ENCODE measurements around the gene GFM1.

GFM1 gene

DNA sequence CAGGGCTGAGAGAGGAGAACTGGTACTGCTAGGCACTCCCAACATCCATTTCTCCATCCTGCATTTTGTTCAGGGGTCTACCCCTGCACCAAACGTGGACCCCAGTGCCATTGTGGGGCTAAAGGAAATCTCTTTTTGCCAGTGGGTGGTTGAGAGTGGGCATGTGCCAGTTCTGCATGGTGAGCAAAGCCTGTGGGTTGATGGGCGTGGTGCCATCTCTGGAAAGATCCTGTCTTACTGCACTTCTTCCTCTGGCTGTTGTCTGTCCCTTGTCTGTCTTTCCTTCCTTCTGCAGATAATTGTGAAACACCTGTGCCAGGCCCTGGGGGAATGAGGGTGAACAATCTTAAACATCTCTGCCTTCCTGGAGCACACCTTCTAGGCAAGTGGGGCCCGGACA lies 89.3 kb downstream of the GFM1 start:
- DNase-seq (ENCODE audit: low read depth): no peak
- TF ChIP-seq MYC (IDR thresholded peaks at IDR 0.05; ENCODE audit: low read depth, low read length): no peak
- TF ChIP-seq, protein P1, sequence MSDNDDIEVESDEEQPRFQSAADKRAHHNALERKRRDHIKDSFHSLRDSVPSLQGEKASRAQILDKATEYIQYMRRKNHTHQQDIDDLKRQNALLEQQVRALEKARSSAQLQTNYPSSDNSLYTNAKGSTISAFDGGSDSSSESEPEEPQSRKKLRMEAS (IDR thresholded peaks at IDR 0.05; ENCODE audit: low read depth, low read length): no peak
- TF ChIP-seq POLR2A (IDR thresholded peaks at IDR 0.05; ENCODE audit: extremely low read depth, insufficient read length): no peak
- TF ChIP-seq, protein P2, sequence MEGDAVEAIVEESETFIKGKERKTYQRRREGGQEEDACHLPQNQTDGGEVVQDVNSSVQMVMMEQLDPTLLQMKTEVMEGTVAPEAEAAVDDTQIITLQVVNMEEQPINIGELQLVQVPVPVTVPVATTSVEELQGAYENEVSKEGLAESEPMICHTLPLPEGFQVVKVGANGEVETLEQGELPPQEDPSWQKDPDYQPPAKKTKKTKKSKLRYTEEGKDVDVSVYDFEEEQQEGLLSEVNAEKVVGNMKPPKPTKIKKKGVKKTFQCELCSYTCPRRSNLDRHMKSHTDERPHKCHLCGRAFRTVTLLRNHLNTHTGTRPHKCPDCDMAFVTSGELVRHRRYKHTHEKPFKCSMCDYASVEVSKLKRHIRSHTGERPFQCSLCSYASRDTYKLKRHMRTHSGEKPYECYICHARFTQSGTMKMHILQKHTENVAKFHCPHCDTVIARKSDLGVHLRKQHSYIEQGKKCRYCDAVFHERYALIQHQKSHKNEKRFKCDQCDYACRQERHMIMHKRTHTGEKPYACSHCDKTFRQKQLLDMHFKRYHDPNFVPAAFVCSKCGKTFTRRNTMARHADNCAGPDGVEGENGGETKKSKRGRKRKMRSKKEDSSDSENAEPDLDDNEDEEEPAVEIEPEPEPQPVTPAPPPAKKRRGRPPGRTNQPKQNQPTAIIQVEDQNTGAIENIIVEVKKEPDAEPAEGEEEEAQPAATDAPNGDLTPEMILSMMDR (IDR thresholded peaks at IDR 0.05; ENCODE audit: low read depth, low read length): no peak
- H3K4me3 ChIP-seq (ENCODE audit: low read depth, low read length): no peak overlapping the region

DNA sequence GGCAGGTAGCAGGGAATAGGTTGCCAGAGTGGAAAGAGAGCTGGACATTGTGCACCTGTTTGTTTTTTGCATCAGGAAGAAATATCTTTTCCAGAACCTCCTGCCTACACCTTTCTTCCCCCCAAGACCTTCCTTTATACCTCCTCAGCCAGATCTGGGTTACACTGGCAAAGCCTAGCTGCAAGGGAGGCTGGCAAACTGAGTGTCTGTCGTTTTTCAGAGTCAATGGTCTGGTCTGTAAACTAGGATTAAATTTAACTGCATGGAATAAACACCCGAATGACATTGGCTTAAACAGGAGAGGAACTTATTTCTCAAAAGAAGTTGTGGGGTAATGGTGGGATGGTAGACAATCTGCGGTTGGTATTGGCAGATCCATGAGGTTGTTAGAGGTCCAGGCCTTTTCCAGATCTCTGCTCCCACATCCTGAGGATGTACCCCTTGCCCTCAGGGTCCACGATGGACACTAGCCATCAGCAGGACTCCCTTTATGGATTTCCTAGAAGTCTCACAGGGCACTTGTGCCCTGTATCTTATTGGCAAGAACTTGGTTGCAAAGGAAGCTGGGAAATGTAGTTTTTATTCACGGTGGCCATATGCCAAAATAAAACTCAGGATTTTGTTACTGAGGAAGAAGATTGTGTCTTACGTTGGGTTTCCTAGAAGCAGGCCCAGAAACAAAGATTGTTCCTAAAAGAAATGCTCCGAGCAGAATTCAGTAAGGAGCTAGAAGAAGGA lies 91.1 kb downstream of the GFM1 start:
- DNase-seq (ENCODE audit: low read depth): no peak
- no peak overlapping the region for H3K4me3 ChIP-seq (ENCODE audit: low read depth, low read length)
- TF ChIP-seq, protein P2 (IDR thresholded peaks at IDR 0.05; ENCODE audit: low read depth, low read length): no peak
- TF ChIP-seq, protein P1 (IDR thresholded peaks at IDR 0.05; ENCODE audit: low read depth, low read length): no peak
- no peak for TF ChIP-seq POLR2A (IDR thresholded peaks at IDR 0.05; ENCODE audit: extremely low read depth, insufficient read length)
- no peak for TF ChIP-seq MYC (IDR thresholded peaks at IDR 0.05; ENCODE audit: low read depth, low read length)

DNA sequence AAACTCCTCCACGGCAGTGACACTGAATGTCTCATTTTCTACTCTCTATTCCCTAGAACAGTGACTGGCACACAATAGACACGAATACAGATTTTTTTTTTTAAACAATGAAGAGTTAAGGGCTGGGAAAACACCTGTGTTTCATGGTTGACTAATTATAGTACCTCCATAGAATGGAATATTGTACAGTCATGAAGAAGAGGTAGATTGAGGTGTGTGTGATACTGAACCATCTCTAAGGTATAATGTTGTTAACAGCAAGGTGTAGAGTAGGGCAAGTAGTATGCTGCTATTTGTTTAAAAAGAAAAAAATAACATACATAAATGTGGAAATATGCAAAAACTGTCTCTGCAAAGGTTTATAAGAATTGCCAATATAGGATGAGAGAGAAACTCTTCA lies 93.1 kb downstream of the GFM1 start:
- TF ChIP-seq, protein P2 (IDR thresholded peaks at IDR 0.05; ENCODE audit: low read depth, low read length): no peak
- TF ChIP-seq POLR2A (IDR thresholded peaks at IDR 0.05; ENCODE audit: extremely low read depth, insufficient read length): no peak
- TF ChIP-seq, protein P1 (IDR thresholded peaks at IDR 0.05; ENCODE audit: low read depth, low read length): no peak
- no peak for TF ChIP-seq MYC (IDR thresholded peaks at IDR 0.05; ENCODE audit: low read depth, low read length)
- H3K4me3 ChIP-seq (ENCODE audit: low read depth, low read length): no peak overlapping the region
- DNase-seq (ENCODE audit: low read depth): no peak

DNA sequence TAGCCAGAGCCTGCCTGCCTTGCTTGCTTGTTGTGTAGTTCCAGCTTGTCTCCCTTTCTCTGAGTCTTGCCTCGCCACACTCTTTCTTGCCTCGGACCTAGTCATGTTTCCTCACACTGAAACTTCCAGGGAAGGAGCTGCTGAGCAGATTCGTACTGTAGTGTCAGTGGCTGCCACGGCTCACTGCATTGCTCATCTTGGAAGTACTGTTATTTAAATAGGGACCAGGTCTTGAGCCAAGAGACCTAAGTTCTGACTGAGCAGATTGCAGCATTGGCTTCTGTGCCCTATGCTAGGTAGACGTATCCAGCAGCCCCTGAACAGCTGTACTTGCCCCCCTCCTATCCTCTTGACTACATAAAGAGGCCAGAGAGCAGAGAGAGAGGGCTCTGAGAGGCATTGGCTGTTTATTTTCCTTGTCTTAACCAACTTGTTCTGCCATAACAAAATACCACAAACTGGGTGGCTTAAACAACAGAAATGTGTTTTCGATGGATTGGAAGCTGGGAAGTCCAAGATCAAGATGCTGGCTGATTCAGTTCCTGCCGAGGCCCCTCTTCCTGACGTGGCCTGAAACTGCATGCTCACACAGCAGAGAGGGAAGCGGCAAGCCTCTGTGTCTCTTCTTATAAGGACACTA lies 93.8 kb downstream of the GFM1 start:
- DNase-seq (ENCODE audit: low read depth): no peak
- TF ChIP-seq POLR2A (IDR thresholded peaks at IDR 0.05; ENCODE audit: extremely low read depth, insufficient read length) (no peak), MYC (IDR thresholded peaks at IDR 0.05; ENCODE audit: low read depth, low read length) (no peak)
- TF ChIP-seq, protein P1 (IDR thresholded peaks at IDR 0.05; ENCODE audit: low read depth, low read length): no peak
- TF ChIP-seq, protein P2 (IDR thresholded peaks at IDR 0.05; ENCODE audit: low read depth, low read length): no peak

DNA sequence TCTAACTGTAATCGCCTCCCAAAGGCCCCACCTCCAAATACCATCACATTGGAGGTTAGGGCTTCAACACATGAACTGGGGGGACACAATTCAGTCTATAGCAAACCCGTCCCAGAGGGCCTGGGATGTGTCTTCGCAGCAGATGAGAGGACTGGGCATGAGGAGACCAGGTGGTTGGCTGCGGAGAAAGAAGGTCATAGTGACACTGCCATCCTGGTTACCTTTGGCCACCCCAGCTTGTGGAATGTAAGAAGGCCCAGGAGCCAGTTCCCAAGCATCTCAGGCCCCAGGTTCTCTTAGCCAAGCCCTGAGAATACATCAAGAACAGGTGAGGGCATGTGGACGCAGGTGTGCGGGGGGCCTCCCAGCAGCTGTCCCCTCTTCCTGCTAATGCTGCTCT lies 94.3 kb downstream of the GFM1 start:
- H3K4me3 ChIP-seq (ENCODE audit: low read depth, low read length): no peak overlapping the region
- DNase-seq (ENCODE audit: low read depth): no peak
- TF ChIP-seq MYC (IDR thresholded peaks at IDR 0.05; ENCODE audit: low read depth, low read length) (no peak), POLR2A (IDR thresholded peaks at IDR 0.05; ENCODE audit: extremely low read depth, insufficient read length) (no peak)
- TF ChIP-seq, protein P1 (IDR thresholded peaks at IDR 0.05; ENCODE audit: low read depth, low read length): no peak
- TF ChIP-seq, protein P2 (IDR thresholded peaks at IDR 0.05; ENCODE audit: low read depth, low read length): no peak

More for the DNA sequence above, 93.8 kb downstream of the GFM1 start:
- H3K4me3 ChIP-seq (ENCODE audit: low read depth, low read length): no peak overlapping the region
